A673 (cell line): ENCODE measurements around the gene SNX19.

Source experiments
- EZH2 ChIP-seq: fragments of 200-600 bp; sonication (generic); IDR thresholded peaks from 2 replicates; pipeline ENCODE4 v1.6.1; 2017; ENCODE audit warnings: borderline replicate concordance, low read depth, mild to moderate bottlenecking, mixed read lengths, antibody characterized with exemption, low read length; ENCODE audit not compliant: poor library complexity, severe bottlenecking
- TF ChIP-seq, protein P1 (sequence below): fragments of 300-800, 200-600 bp; sonication (generic); conservative IDR thresholded peaks from 2 replicates; pipeline ENCODE4 v1.5.1; 2017; ENCODE audit warnings: low read depth, mild to moderate bottlenecking, antibody characterized with exemption, low read length, moderate library complexity, mixed read lengths

DNA sequence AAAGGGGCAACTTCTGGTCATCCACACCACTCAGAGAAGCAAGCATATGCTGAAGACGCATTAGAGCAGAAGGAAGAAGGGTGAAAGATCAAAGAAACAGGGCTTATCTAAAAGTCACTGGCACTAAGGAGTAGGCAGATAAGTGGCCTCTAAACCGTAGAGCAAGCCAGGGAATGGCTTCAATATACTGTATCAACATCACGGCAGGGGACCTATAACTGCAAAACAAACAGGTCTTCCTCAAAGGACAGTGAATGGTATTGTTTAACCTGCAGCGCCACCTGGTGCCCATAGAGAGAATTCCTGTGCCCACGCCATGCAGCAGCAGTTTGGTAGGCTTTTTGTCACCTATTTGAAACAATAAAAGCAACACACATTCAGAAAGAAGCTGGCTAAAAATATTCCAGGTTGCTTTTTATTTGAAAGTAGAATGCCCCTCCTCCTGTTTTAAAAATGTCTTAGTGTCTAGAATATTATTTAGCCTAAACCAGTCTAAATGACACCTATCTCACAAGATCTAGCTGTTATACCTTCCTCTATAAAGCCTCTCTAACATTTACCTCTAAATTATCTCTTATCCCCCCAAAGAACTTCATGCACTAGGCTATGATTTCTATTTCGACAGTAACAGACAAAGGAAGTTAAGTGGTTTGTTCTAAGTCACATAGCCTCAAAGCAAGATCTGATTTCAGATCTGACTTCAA, 21.8 kb downstream of the SNX19 start:
- TF ChIP-seq, protein P1, sequence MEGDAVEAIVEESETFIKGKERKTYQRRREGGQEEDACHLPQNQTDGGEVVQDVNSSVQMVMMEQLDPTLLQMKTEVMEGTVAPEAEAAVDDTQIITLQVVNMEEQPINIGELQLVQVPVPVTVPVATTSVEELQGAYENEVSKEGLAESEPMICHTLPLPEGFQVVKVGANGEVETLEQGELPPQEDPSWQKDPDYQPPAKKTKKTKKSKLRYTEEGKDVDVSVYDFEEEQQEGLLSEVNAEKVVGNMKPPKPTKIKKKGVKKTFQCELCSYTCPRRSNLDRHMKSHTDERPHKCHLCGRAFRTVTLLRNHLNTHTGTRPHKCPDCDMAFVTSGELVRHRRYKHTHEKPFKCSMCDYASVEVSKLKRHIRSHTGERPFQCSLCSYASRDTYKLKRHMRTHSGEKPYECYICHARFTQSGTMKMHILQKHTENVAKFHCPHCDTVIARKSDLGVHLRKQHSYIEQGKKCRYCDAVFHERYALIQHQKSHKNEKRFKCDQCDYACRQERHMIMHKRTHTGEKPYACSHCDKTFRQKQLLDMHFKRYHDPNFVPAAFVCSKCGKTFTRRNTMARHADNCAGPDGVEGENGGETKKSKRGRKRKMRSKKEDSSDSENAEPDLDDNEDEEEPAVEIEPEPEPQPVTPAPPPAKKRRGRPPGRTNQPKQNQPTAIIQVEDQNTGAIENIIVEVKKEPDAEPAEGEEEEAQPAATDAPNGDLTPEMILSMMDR = peak; percentile 96
- TF ChIP-seq EZH2 = no peak
